Panc1 (cell line): ENCODE data around the gene MICALL1. TPM values are rescaled to one million over a fixed set of nuclear protein-coding genes. Genes with fewer than 3 reads are reported as not detected.

Experiments used
- ATAC-seq: fragments of 200-7000 bp; cut with Tn5 transposase; 2 replicates; pipeline ENCODE4 v1.9.1; 2020; ENCODE audit warnings: mild to moderate bottlenecking, moderate library complexity
- BruUV-seq: library from RNA; stranded (reverse); fragments of 400-500 nt; replicated peaks from 2 replicates; lab custom pipeline; 2021; lab: Mats Ljungman, UMichigan
- CTCF ChIA-PET: fragments of 300-600 bp; sonication (Branson Sonifier 250); formaldehyde crosslinking; loops from one replicate; lab custom pipeline; 2022; ENCODE audit warnings: antibody characterized with exemption; lab: Charles Lee
- POLR2A ChIA-PET: fragments of 300-600 bp; sonication (Branson Sonifier 250); formaldehyde crosslinking; loops from one replicate; lab custom pipeline; 2022; ENCODE audit warnings: antibody characterized with exemption; lab: Charles Lee
- DNase-seq: peaks from one replicate; pipeline ENCODE4 v3.0.0-alpha.2; 2010; ENCODE audit warnings: low read depth, low spot score
- H3K27ac ChIP-seq: 2 replicates; pipeline ENCODE4 v1.5.1; 2011; ENCODE audit warnings: mild to moderate bottlenecking, low read length, inconsistent platforms
- H3K27me3 ChIP-seq: fragments of 200-500 bp; sonication (Bioruptor generic); 2 replicates; pipeline ENCODE4 v1.6.0; 2014; ENCODE audit warnings: low read length, inconsistent platforms; ENCODE audit not compliant: control insufficient read depth, insufficient read depth
- H3K36me3 ChIP-seq: fragments of 200-500 bp; sonication (Bioruptor generic); 2 replicates; pipeline ENCODE4 v1.5.1; 2014; ENCODE audit warnings: inconsistent platforms, mild to moderate bottlenecking, low read length, moderate library complexity; ENCODE audit not compliant: control insufficient read depth, insufficient read depth
- H3K4me1 ChIP-seq: 2 replicates; pipeline ENCODE4 v1.5.1; 2011; ENCODE audit warnings: inconsistent platforms, mild to moderate bottlenecking, low read length, moderate library complexity; ENCODE audit not compliant: control insufficient read depth, insufficient read depth
- H3K4me3 ChIP-seq, 2 experiments: 2 replicates each; pipeline ENCODE4 v1.5.1; 2011 to 2012; ENCODE audit warnings: low read depth in 2 of 2, low read length in 2 of 2, mild to moderate bottlenecking in 2 of 2, inconsistent platforms in 1 of 2, moderate library complexity in 1 of 2
- H3K9me3 ChIP-seq: fragments of 200-500 bp; sonication (Bioruptor generic); 2 replicates; pipeline ENCODE4 v1.5.1; 2014; ENCODE audit warnings: low read depth, mild to moderate bottlenecking, inconsistent platforms, low read length, moderate library complexity; ENCODE audit not compliant: control insufficient read depth, insufficient read depth
- CTCF ChIP-seq: fragments of 450-650 bp; IDR thresholded peaks from 2 replicates; pipeline ENCODE4 v1.5.1; 2017; ENCODE audit warnings: mild to moderate bottlenecking
- POLR2AphosphoS5 ChIP-seq: IDR thresholded peaks from 2 replicates; pipeline ENCODE4 v1.6.1; 2012; ENCODE audit warnings: mild to moderate bottlenecking, low read depth, low read length, moderate library complexity
- REST ChIP-seq, 2 experiments: IDR thresholded peaks; 2 replicates each; pipeline ENCODE4 v1.6.1; 2011 to 2012; ENCODE audit warnings: low read depth in 2 of 2, control low read depth in 1 of 2, low read length in 1 of 2, mild to moderate bottlenecking in 1 of 2, moderate library complexity in 1 of 2; ENCODE audit not compliant: insufficient read depth in 1 of 2
- SIN3A ChIP-seq: IDR thresholded peaks from 2 replicates; pipeline ENCODE4 v1.6.1; 2012; ENCODE audit warnings: low read depth, mild to moderate bottlenecking, low read length, moderate library complexity, borderline replicate concordance; ENCODE audit not compliant: insufficient read depth
- TCF7L2 ChIP-seq: IDR thresholded peaks from 2 replicates; pipeline ENCODE4 v1.6.1; 2011; ENCODE audit warnings: mild to moderate bottlenecking, low read depth, low read length, inconsistent platforms
- in situ Hi-C: cut with HindIII; loops from 2 replicates; pipeline ENCODE4 v1.10.0; 2016; ENCODE audit warnings: low sequenced_read_pairs, low pct_unique_long_range_greater_than_20kb
- intact Hi-C: fragments of 100-400 bp; cut with micrococcal nuclease; formaldehyde crosslinking; loops from one replicate; pipeline ENCODE4 v1.10.0; 2022; ENCODE audit not compliant: unreplicated experiment
- total RNA-seq: library from RNA; stranded (reverse); gene quantifications from one replicate; pipeline ENCODE4 v1.2.1, GENCODE V29; 2021; ENCODE audit not compliant: unreplicated experiment

MICALL1 gene
- total RNA-seq, 1 experiment from 2014 or later, result 34.5 TPM

- Histone ChIP-seq H3K36me3 (no peaks in the 10 kb centered on the region), H3K4me1 (no peaks in the 10 kb centered on the region), H3K27ac (no peak overlapping the region), H3K27me3 (no peaks in the 10 kb centered on the region), H3K4me3 (no peak overlapping the region), H3K9me3 (no peaks in the 10 kb centered on the region)
- ChIA-PET CTCF (no interaction called here), POLR2A (no interaction called here)
- intact Hi-C loops, result no loop called here
- ATAC-seq, result no peak
- no peak for TF ChIP-seq POLR2AphosphoS5
- no peak for TF ChIP-seq REST (IDR thresholded peaks at IDR 0.05; ENCODE audit: insufficient read depth in 1 of 2, low read depth in 2 of 2, low read length in 1 of 2)
- no peak for TF ChIP-seq SIN3A
- TF ChIP-seq CTCF, result no peak
- TF ChIP-seq TCF7L2, result no peak
- in situ Hi-C loops, result no loop called here
- DNase-seq, result no peak
- no TSS peak for BruUV-seq
These were observed 84.8 kb downstream of the MICALL1 start for GRCh38 chr22:37990862-37991261.

GRCh38 chr22:37991731-37992442 is 85.8 kb downstream of the MICALL1 start:
- POLR2A ChIA-PET, result no interaction called here

More at GRCh38 chr22:37991731-37992442, 85.8 kb downstream of the MICALL1 start:
- in situ Hi-C loops (no loop called here), intact Hi-C loops (no loop called here)
- no peak overlapping the region for H3K4me3 ChIP-seq
- DNase-seq (no peak), ATAC-seq (no peak)
- no peaks in the 10 kb centered on the region for H3K9me3 ChIP-seq
- H3K36me3 ChIP-seq, result no peaks in the 10 kb centered on the region
- CTCF ChIA-PET, result no interaction called here
- TF ChIP-seq SIN3A, result no peak
- TF ChIP-seq CTCF, result no peak
- TF ChIP-seq POLR2AphosphoS5, result no peak
- TF ChIP-seq REST (IDR thresholded peaks at IDR 0.05; ENCODE audit: insufficient read depth in 1 of 2, low read depth in 2 of 2, low read length in 1 of 2), result no peak
- BruUV-seq, result no TSS peak
- H3K27me3 ChIP-seq, result no peaks in the 10 kb centered on the region
- no peak overlapping the region for H3K27ac ChIP-seq
- H3K4me1 ChIP-seq, result no peaks in the 10 kb centered on the region
